WTC11 (cell line): ENCODE data around the gene DGKK. TPM values are rescaled to one million over a fixed set of nuclear protein-coding genes. Genes with fewer than 3 reads are reported as not detected.

Source experiments
- ATAC-seq: fragments of 200-7000 bp; cut with Tn5 transposase; 2 replicates; pipeline ENCODE4 v1.10.0; 2021; ENCODE audit warnings: mild to moderate bottlenecking, moderate library complexity
- CTCF ChIA-PET: fragments of 300-600 bp; sonication (Branson Sonifier 250); formaldehyde crosslinking; loops from one replicate; lab custom pipeline; 2021; ENCODE audit warnings: antibody characterized with exemption; lab: Charles Lee
- POLR2A ChIA-PET: fragments of 350-600 bp; sonication (Branson Sonifier 250); formaldehyde crosslinking; loops from one replicate; lab custom pipeline; 2021; ENCODE audit warnings: antibody characterized with exemption; lab: Charles Lee
- DNase-seq: peaks from one replicate; pipeline ENCODE4 v3.0.0; 2021; ENCODE audit warnings: low spot score
- H3K27ac Mint-ChIP-seq: 2 replicates; pipeline ENCODE4 v1.8.0; 2021; ENCODE audit warnings: mixed read lengths
- H3K27me3 Mint-ChIP-seq: 2 replicates; pipeline ENCODE4 v1.8.0; 2021; ENCODE audit warnings: low read depth, mild to moderate bottlenecking, moderate library complexity, mixed read lengths
- H3K36me3 Mint-ChIP-seq: 2 replicates; pipeline ENCODE4 v1.8.0; 2021; ENCODE audit warnings: mixed read lengths
- H3K4me1 Mint-ChIP-seq: 2 replicates; pipeline ENCODE4 v1.8.0; 2022; ENCODE audit warnings: mixed read lengths
- H3K4me3 Mint-ChIP-seq: 2 replicates; pipeline ENCODE4 v1.8.0; 2021; ENCODE audit warnings: mild to moderate bottlenecking, moderate library complexity, mixed read lengths
- H3K9me3 Mint-ChIP-seq: 2 replicates; pipeline ENCODE4 v1.8.0; 2021; ENCODE audit warnings: mixed read lengths
- AR ChIP-seq: fragments of 250-450 bp; sonication (Bioruptor Pico); IDR thresholded peaks from 2 replicates; pipeline ENCODE4 v1.9.0; 2021; ENCODE audit warnings: mild to moderate bottlenecking
- CREM ChIP-seq: sonication (generic); formaldehyde crosslinking; IDR thresholded peaks from 2 replicates; pipeline ENCODE4 v1.8.1; 2022; ENCODE audit warnings: mild to moderate bottlenecking, missing genetic modification reagents, moderate library complexity
- E2F4 ChIP-seq: sonication (generic); formaldehyde crosslinking; IDR thresholded peaks from 2 replicates; pipeline ENCODE4 v1.8.1; 2022; ENCODE audit warnings: low read depth, mild to moderate bottlenecking, moderate library complexity, missing genetic modification reagents, borderline replicate concordance
- E2F5 ChIP-seq: sonication (generic); formaldehyde crosslinking; IDR thresholded peaks from 2 replicates; pipeline ENCODE4 v1.8.1; 2022; ENCODE audit warnings: mild to moderate bottlenecking, moderate library complexity, missing genetic modification reagents
- EMX1 ChIP-seq: fragments of 250-450 bp; sonication (Bioruptor Pico); IDR thresholded peaks from 2 replicates; pipeline ENCODE4 v1.8.0; 2021; ENCODE audit warnings: mild to moderate bottlenecking
- FOXK1 ChIP-seq: sonication (generic); formaldehyde crosslinking; IDR thresholded peaks from 2 replicates; pipeline ENCODE4 v1.8.0; 2022; ENCODE audit warnings: mild to moderate bottlenecking, moderate library complexity, missing genetic modification reagents
- HMGXB4 ChIP-seq: sonication (generic); formaldehyde crosslinking; IDR thresholded peaks from 2 replicates; pipeline ENCODE4 v1.8.1; 2023; ENCODE audit warnings: mild to moderate bottlenecking, moderate library complexity, missing genetic modification reagents
- IRF2 ChIP-seq: sonication (generic); formaldehyde crosslinking; IDR thresholded peaks from 2 replicates; pipeline ENCODE4 v1.8.0; 2022; ENCODE audit warnings: low read depth, missing genetic modification reagents, borderline replicate concordance
- MLX ChIP-seq: sonication (generic); formaldehyde crosslinking; IDR thresholded peaks from 2 replicates; pipeline ENCODE4 v1.8.1; 2023; ENCODE audit warnings: mild to moderate bottlenecking, missing genetic modification reagents, moderate library complexity
- NFE2L1 ChIP-seq: sonication (generic); formaldehyde crosslinking; IDR thresholded peaks from 2 replicates; pipeline ENCODE4 v1.8.1; 2023; ENCODE audit warnings: missing genetic modification reagents
- NFYB ChIP-seq: sonication (generic); formaldehyde crosslinking; conservative IDR thresholded peaks from 2 replicates; pipeline ENCODE4 v1.8.0; 2022; ENCODE audit warnings: low read depth, missing genetic modification reagents
- SOX15 ChIP-seq: fragments of 250-450 bp; sonication (Bioruptor Pico); IDR thresholded peaks from 2 replicates; pipeline ENCODE4 v1.9.0; 2021; ENCODE audit warnings: mild to moderate bottlenecking
- SP1 ChIP-seq: sonication (generic); formaldehyde crosslinking; conservative IDR thresholded peaks from 2 replicates; pipeline ENCODE4 v1.8.1; 2022; ENCODE audit warnings: missing genetic modification reagents
- USF1 ChIP-seq: sonication (generic); formaldehyde crosslinking; IDR thresholded peaks from 2 replicates; pipeline ENCODE4 v1.8.0; 2022; ENCODE audit warnings: mild to moderate bottlenecking, missing genetic modification reagents
- ZNF671 ChIP-seq: fragments of 250-450 bp; sonication (Bioruptor Pico); IDR thresholded peaks from 2 replicates; pipeline ENCODE4 v1.8.0; 2021; ENCODE audit warnings: mild to moderate bottlenecking
- total RNA-seq: library from RNA; stranded (reverse); gene quantifications from 3 replicates; pipeline ENCODE4 v1.2.3, GENCODE V29; 2021
- TF ChIP-seq, protein P1 (sequence below): sonication (generic); formaldehyde crosslinking; conservative IDR thresholded peaks from 2 replicates; pipeline ENCODE4 v1.8.1; 2022; ENCODE audit warnings: mild to moderate bottlenecking, missing genetic modification reagents
- TF ChIP-seq, protein P2 (sequence below): sonication (generic); formaldehyde crosslinking; IDR thresholded peaks from 2 replicates; pipeline ENCODE4 v1.8.0; 2023; ENCODE audit warnings: missing genetic modification reagents
- TF ChIP-seq, protein P3 (sequence below): sonication (generic); formaldehyde crosslinking; IDR thresholded peaks from 2 replicates; pipeline ENCODE4 v1.8.0; 2022; ENCODE audit warnings: missing genetic modification reagents
- TF ChIP-seq, protein P4 (sequence below): fragments of 200-600 bp; IDR thresholded peaks from 2 replicates; pipeline ENCODE4 v1.8.0; 2022; ENCODE audit warnings: antibody characterized with exemption
- TF ChIP-seq, protein P5 (sequence below): sonication (generic); formaldehyde crosslinking; IDR thresholded peaks from 2 replicates; pipeline ENCODE4 v1.8.0; 2022; ENCODE audit warnings: mild to moderate bottlenecking, missing genetic modification reagents

The DGKK gene
- total RNA-seq, 1 experiment from 2014 or later = 1.9 TPM

GRCh38 chrX:50495616-50496015, 25.0 kb upstream of the DGKK start:
- POLR2A ChIA-PET = no interaction called here
- DNase-seq = no peak
- Mint-ChIP-seq H3K4me1 (peaks cover 13% of the 10 kb centered on the region), H3K27me3 (peaks cover 11% of the 10 kb centered on the region), H3K36me3 (no peaks in the 10 kb centered on the region), H3K27ac (no peak overlapping the region), H3K4me3 (no peak overlapping the region), H3K9me3 (no peaks in the 10 kb centered on the region)
- TF ChIP-seq CREM (CRISPR knock-in tag) (no peak), MLX (CRISPR knock-in tag) (no peak), SOX15 (CRISPR knock-in tag) (no peak), FOXK1 (CRISPR knock-in tag) (no peak), HMGXB4 (no peak), AR (CRISPR knock-in tag) (no peak), NFE2L1 (CRISPR knock-in tag) (no peak), E2F5 (CRISPR knock-in tag) (no peak), E2F4 (no peak), ZNF671 (no peak), EMX1 (CRISPR knock-in tag) (no peak), SP1 (no peak), USF1 (no peak), NFYB (no peak), IRF2 (CRISPR knock-in tag) (no peak)
- TF ChIP-seq, protein P1, sequence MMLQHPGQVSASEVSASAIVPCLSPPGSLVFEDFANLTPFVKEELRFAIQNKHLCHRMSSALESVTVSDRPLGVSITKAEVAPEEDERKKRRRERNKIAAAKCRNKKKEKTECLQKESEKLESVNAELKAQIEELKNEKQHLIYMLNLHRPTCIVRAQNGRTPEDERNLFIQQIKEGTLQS (CRISPR knock-in tag) = no peak
- TF ChIP-seq, protein P2, sequence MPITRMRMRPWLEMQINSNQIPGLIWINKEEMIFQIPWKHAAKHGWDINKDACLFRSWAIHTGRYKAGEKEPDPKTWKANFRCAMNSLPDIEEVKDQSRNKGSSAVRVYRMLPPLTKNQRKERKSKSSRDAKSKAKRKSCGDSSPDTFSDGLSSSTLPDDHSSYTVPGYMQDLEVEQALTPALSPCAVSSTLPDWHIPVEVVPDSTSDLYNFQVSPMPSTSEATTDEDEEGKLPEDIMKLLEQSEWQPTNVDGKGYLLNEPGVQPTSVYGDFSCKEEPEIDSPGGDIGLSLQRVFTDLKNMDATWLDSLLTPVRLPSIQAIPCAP (CRISPR knock-in tag) = no peak
- TF ChIP-seq, protein P3, sequence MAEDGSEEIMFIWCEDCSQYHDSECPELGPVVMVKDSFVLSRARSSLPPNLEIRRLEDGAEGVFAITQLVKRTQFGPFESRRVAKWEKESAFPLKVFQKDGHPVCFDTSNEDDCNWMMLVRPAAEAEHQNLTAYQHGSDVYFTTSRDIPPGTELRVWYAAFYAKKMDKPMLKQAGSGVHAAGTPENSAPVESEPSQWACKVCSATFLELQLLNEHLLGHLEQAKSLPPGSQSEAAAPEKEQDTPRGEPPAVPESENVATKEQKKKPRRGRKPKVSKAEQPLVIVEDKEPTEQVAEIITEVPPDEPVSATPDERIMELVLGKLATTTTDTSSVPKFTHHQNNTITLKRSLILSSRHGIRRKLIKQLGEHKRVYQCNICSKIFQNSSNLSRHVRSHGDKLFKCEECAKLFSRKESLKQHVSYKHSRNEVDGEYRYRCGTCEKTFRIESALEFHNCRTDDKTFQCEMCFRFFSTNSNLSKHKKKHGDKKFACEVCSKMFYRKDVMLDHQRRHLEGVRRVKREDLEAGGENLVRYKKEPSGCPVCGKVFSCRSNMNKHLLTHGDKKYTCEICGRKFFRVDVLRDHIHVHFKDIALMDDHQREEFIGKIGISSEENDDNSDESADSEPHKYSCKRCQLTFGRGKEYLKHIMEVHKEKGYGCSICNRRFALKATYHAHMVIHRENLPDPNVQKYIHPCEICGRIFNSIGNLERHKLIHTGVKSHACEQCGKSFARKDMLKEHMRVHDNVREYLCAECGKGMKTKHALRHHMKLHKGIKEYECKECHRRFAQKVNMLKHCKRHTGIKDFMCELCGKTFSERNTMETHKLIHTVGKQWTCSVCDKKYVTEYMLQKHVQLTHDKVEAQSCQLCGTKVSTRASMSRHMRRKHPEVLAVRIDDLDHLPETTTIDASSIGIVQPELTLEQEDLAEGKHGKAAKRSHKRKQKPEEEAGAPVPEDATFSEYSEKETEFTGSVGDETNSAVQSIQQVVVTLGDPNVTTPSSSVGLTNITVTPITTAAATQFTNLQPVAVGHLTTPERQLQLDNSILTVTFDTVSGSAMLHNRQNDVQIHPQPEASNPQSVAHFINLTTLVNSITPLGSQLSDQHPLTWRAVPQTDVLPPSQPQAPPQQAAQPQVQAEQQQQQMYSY (CRISPR knock-in tag) = no peak
- TF ChIP-seq, protein P4, sequence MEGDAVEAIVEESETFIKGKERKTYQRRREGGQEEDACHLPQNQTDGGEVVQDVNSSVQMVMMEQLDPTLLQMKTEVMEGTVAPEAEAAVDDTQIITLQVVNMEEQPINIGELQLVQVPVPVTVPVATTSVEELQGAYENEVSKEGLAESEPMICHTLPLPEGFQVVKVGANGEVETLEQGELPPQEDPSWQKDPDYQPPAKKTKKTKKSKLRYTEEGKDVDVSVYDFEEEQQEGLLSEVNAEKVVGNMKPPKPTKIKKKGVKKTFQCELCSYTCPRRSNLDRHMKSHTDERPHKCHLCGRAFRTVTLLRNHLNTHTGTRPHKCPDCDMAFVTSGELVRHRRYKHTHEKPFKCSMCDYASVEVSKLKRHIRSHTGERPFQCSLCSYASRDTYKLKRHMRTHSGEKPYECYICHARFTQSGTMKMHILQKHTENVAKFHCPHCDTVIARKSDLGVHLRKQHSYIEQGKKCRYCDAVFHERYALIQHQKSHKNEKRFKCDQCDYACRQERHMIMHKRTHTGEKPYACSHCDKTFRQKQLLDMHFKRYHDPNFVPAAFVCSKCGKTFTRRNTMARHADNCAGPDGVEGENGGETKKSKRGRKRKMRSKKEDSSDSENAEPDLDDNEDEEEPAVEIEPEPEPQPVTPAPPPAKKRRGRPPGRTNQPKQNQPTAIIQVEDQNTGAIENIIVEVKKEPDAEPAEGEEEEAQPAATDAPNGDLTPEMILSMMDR = no peak
- TF ChIP-seq, protein P5, sequence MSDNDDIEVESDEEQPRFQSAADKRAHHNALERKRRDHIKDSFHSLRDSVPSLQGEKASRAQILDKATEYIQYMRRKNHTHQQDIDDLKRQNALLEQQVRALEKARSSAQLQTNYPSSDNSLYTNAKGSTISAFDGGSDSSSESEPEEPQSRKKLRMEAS (CRISPR knock-in tag) = no peak
- CTCF ChIA-PET = no interaction called here
- ATAC-seq = no peak
